A549 treated with Mapracorat at 1 μM for 4 hours (cell line): Measurements from ENCODE around the gene DGKI. TPM values are rescaled to one million over a fixed set of nuclear protein-coding genes. Genes with fewer than 3 reads are reported as not detected.

ENCODE experiments used
- total RNA-seq: library from RNA; stranded (reverse); fragments of 200-300 nt; extraction: Qiagen RNA extraction; gene quantifications from 5 replicates; pipeline ENCODE4 v1.2.3, GENCODE V29; 2022

The DGKI gene
- total RNA-seq, result 0.22 to 0.63 TPM (median 0.39 TPM) in 5 replicates

DNA sequence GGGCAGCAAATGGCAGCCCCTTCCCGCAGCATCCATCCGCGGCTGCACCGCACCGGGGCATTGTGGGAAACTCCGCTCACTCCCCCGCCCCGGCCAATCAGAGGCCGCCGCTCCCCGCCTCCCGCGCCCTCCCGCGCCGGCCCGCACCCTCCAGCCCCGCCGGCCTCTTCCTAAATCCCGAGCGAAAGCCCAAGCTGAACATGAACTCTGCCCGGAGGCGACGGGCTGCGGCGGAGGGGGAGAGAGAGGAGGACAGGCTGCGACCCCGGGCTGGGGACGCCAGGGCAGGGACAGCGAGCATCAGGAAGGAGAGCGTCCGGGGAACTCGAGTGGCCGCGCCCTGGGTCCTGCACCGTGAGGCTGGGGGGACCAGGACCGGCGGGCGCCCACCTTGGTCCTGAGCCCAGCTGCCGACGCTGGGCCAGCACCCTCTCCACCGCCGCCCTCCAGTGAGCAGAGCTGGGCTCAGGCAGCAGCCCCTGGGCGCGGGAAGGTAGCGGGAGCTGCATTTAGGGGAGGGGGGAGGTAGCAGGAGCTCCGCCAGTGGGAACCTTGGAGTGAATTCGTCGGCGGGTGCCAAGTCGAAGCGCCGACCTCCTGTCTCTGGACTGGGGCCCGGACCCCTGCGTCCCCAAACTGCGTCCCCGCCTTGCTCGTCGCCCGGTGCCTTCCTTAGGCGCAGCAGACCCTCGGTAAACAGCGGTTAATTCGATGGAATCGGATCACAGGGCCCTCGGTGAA is at the start of gene DGKI:
Gene DGKI (minus strand): TSS at position 148 of the 741 bp plus-strand sequence.

GRCh38 chr7:137343281-137343841 is 503.4 kb downstream of the DGKI start, which contains the start of gene PTN:
Gene PTN (minus strand): TSS chr7:137343733. CDS start chr7:137254973, 88,760 bp downstream.

Other genes starting within 250 kb of the DGKI start
- 24.7 to 30.1 TPM (median 28.4 TPM) in 5 replicates for gene CREB3L2, start 155.1 kb upstream of the DGKI start, total RNA-seq
- not detected in 5 replicates for gene AKR1D1, start 229.5 kb upstream of the DGKI start, total RNA-seq